Measurements from ENCODE around the gene ANKRD22. TPM values are rescaled to one million over a fixed set of nuclear protein-coding genes. Genes with fewer than 3 reads are reported as not detected.
A peak's percentile ranks its signal among the peaks of the same experiment; 100 is the strongest.

Gene ANKRD22
- total and polyA plus RNA-seq, 2 donors (not counting 3 experiments of a cell fraction or from before 2014, with no cell fraction given) = not detected

DNA sequence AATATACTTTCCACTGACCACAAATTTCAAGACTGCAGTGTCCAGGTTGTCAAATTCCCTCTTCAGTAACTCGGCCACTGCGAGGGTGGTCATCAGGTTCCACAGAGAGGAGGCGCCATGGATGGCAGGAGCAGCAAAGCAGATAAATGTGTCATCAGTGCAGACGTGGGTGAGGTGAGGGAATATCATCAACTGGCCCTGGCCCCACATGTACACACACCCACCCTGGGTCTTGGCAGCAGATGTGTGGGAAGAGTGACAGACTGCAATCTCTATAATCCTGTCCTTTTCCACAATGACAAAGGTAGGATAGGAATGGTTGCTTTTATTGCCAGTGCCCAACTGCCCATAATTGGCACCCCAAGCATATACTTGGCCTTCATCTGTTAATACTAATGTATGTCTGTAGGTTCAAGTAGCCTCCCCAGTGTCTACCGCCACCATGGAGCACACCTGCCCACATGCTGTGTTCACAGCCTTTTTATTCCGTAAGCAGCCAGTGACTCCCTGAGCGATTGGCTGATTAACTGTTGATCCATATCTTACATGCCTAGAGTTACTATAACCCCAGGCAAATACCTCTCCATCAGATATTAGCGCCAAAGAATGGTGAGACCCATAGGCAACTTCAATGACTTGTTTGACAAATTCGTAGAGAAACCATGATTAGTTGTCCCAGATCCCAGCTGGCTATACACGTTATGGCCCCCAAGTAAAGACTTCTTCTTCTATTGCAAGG, 65.4 kb downstream of the ANKRD22 start:
- no peaks in the 10 kb centered on the region for H3K9me3 ChIP-seq (replicated peaks; ENCODE audit: control insufficient read depth, insufficient read depth, low read length)
- H4K20me1 ChIP-seq (replicated peaks; ENCODE audit: control insufficient read depth, extremely low read depth, insufficient read depth, low read length) = no peaks in the 10 kb centered on the region
- no peak overlapping the region for H3K4me2 ChIP-seq (ENCODE audit: insufficient read depth, low read length)
- no peaks in the 10 kb centered on the region for H3K27me3 ChIP-seq (ENCODE audit: control insufficient read depth in 2 of 2, insufficient read depth in 2 of 2, low read length in 2 of 2)
- ChIA-PET CTCF (interaction anchor here (1.0 to 3.0 kb wide), 2 partner anchors 203 to 221 kb away, joined by 7 to 11 read pairs; partner anchors contain the start of gene RNLS), POLR2A (no interaction called here)
- H3K4me1 ChIP-seq (ENCODE audit: control insufficient read depth, extremely low read depth, insufficient read depth, low read length) = peaks cover 4% of the 10 kb centered on the region
- dilution Hi-C loops (cut with MboI; ENCODE audit: extremely low pct_ligation_motif_present, low sequenced_read_pairs) = no loop called here
- BruUV-seq (replicated peaks) = no TSS peak
- FAIRE-seq (no peak), DNase-seq (ENCODE audit: low read depth, low spot score) (no peak)
- H3K9ac ChIP-seq (replicated peaks; ENCODE audit: extremely low read depth, insufficient read depth, low read length) = no peak overlapping the region
- TF ChIP-seq FOS (IDR thresholded peaks at IDR 0.05; ENCODE audit: borderline replicate concordance, insufficient read depth, low read length) (no peak), MYC (IDR thresholded peaks at IDR 0.05; ENCODE audit: low read depth, low read length) (no peak), JUN (IDR thresholded peaks at IDR 0.05; ENCODE audit: borderline replicate concordance, insufficient read depth, insufficient read length, low read depth) (no peak), POLR2A (IDR thresholded peaks at IDR 0.05; ENCODE audit: low read depth, low read length) (no peak)
- no peaks in the 10 kb centered on the region for H3K36me3 ChIP-seq (ENCODE audit: control insufficient read depth in 2 of 2, extremely low read depth in 1 of 2, insufficient read depth in 2 of 2, low read length in 2 of 2)
- no peak overlapping the region for H3K27ac ChIP-seq (ENCODE audit: insufficient read depth, low read depth, low read length)
- H2AFZ ChIP-seq (ENCODE audit: low read depth, low read length) = no peak overlapping the region
- no peak overlapping the region for H3K4me3 ChIP-seq (replicated peaks in 1 of 3; ENCODE audit: insufficient read depth in 1 of 3, low read depth in 1 of 3, low read length in 3 of 3)
- intact Hi-C loops (cut with micrococcal nuclease) = no loop called here
- no peaks in the 10 kb centered on the region for H3K79me2 ChIP-seq (ENCODE audit: control insufficient read depth, insufficient read depth, low read length)
- no peaks in the 10 kb centered on the region for H3K9me1 ChIP-seq (replicated peaks; ENCODE audit: control insufficient read depth, extremely low read depth, insufficient read depth, low read length)

DNA sequence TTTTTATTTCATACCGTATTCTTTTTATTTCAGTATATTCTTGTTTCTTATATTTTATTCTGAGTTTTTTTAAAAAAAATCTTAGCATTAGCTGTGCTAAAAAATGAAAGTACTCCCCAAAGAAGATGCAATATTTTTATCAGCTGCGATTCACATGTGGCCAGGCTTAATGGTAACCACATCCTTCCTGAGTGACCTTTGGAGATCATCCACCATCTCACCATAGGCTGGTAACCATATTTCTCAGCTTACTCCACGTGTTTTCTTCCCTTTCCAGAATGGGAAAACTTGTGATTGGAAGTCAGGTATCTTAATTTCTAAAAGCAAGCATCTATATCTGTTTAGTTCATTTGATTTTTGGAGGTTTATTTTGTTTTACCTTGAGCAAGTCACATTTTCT, 67.9 kb downstream of the ANKRD22 start:
- Histone ChIP-seq H3K9ac (replicated peaks; ENCODE audit: extremely low read depth, insufficient read depth, low read length) (no peak overlapping the region), H3K4me3 (replicated peaks in 1 of 3; ENCODE audit: insufficient read depth in 1 of 3, low read depth in 1 of 3, low read length in 3 of 3) (no peak overlapping the region), H3K9me3 (replicated peaks; ENCODE audit: control insufficient read depth, insufficient read depth, low read length) (no peaks in the 10 kb centered on the region), H3K4me2 (ENCODE audit: insufficient read depth, low read length) (no peak overlapping the region), H3K27me3 (ENCODE audit: control insufficient read depth in 2 of 2, insufficient read depth in 2 of 2, low read length in 2 of 2) (no peaks in the 10 kb centered on the region), H3K36me3 (ENCODE audit: control insufficient read depth in 2 of 2, extremely low read depth in 1 of 2, insufficient read depth in 2 of 2, low read length in 2 of 2) (no peaks in the 10 kb centered on the region), H3K79me2 (ENCODE audit: control insufficient read depth, insufficient read depth, low read length) (no peaks in the 10 kb centered on the region), H2AFZ (ENCODE audit: low read depth, low read length) (no peak overlapping the region), H3K27ac (ENCODE audit: insufficient read depth, low read depth, low read length) (no peak overlapping the region), H4K20me1 (replicated peaks; ENCODE audit: control insufficient read depth, extremely low read depth, insufficient read depth, low read length) (no peaks in the 10 kb centered on the region), H3K4me1 (ENCODE audit: control insufficient read depth, extremely low read depth, insufficient read depth, low read length) (peaks cover 4% of the 10 kb centered on the region), H3K9me1 (replicated peaks; ENCODE audit: control insufficient read depth, extremely low read depth, insufficient read depth, low read length) (no peaks in the 10 kb centered on the region)
- dilution Hi-C loops (cut with MboI; ENCODE audit: extremely low pct_ligation_motif_present, low sequenced_read_pairs) = no loop called here
- peak; percentile 18 for FAIRE-seq
- POLR2A ChIA-PET = no interaction called here
- DNase-seq (ENCODE audit: low read depth, low spot score) = no peak
- peak; percentile 17 for TF ChIP-seq GATA2 (IDR thresholded peaks at IDR 0.05; ENCODE audit: insufficient read depth, insufficient read length, low read depth, low read length)
- no peak for TF ChIP-seq POLR2AphosphoS5 (IDR thresholded peaks at IDR 0.05; ENCODE audit: insufficient read depth, low read depth, low read length)
- TF ChIP-seq EZH2 (IDR thresholded peaks at IDR 0.05; ENCODE audit: borderline replicate concordance, low read depth, low read length, severe bottlenecking) = no peak
- TF ChIP-seq JUN (IDR thresholded peaks at IDR 0.05; ENCODE audit: borderline replicate concordance, insufficient read depth, insufficient read length, low read depth) = no peak
- CTCF ChIA-PET = no interaction called here
- intact Hi-C loops (cut with micrococcal nuclease) = no loop called here
- no TSS peak for BruUV-seq (replicated peaks)
